NCI-H1436 (cell line): Measurements from ENCODE around the gene VGLL2.

Source experiments
- DNase-seq: peaks from one replicate; lab custom pipeline; 2025; lab: John Stamatoyannopoulos, UW

The VGLL2 gene

GRCh38 chr6:117269638-117270054 is 4.3 kb downstream of the VGLL2 start:
- no peak for DNase-seq

- no peak for DNase-seq
Observed at GRCh38 chr6:117270055-117270842, 4.9 kb downstream of the VGLL2 start.

- DNase-seq, result no peak
Observed at GRCh38 chr6:117270843-117271507, 5.6 kb downstream of the VGLL2 start.

GRCh38 chr6:117272032-117272866 is 6.9 kb downstream of the VGLL2 start:
- no peak for DNase-seq

GRCh38 chr6:117272891-117273290 is 7.5 kb downstream of the VGLL2 start:
- no peak for DNase-seq

- no peak for DNase-seq
Observed at GRCh38 chr6:117275205-117275604, 9.8 kb downstream of the VGLL2 start.

GRCh38 chr6:117275711-117276110 is 10.4 kb downstream of the VGLL2 start:
- DNase-seq, result no peak

GRCh38 chr6:117276778-117277316 is 11.5 kb downstream of the VGLL2 start:
- no peak for DNase-seq

- no peak for DNase-seq
Observed at GRCh38 chr6:117280922-117281321, 15.6 kb downstream of the VGLL2 start.

- DNase-seq, result no peak
Observed at GRCh38 chr6:117288083-117288715, 22.8 kb downstream of the VGLL2 start.

GRCh38 chr6:117290173-117290846 is 25.0 kb downstream of the VGLL2 start:
- DNase-seq, result no peak

- no peak for DNase-seq
Observed at GRCh38 chr6:117298941-117299340, 33.6 kb downstream of the VGLL2 start.

- no peak for DNase-seq
Observed at GRCh38 chr6:117303323-117303722, 38.0 kb downstream of the VGLL2 start.

- DNase-seq, result no peak
Observed at GRCh38 chr6:117304446-117304845, 39.1 kb downstream of the VGLL2 start.

- DNase-seq, result no peak
Observed at GRCh38 chr6:117306227-117306790, 41.0 kb downstream of the VGLL2 start.

- no peak for DNase-seq
Observed at GRCh38 chr6:117307655-117308054, 42.3 kb downstream of the VGLL2 start.

- no peak for DNase-seq
Observed at GRCh38 chr6:117309069-117309468, 43.7 kb downstream of the VGLL2 start.

- no peak for DNase-seq
Observed at GRCh38 chr6:117309611-117310010, 44.3 kb downstream of the VGLL2 start.

GRCh38 chr6:117311310-117311709 is 46.0 kb downstream of the VGLL2 start:
- DNase-seq, result no peak

GRCh38 chr6:117311726-117312125 is 46.4 kb downstream of the VGLL2 start:
- no peak for DNase-seq

GRCh38 chr6:117317261-117317660 is 51.9 kb downstream of the VGLL2 start:
- DNase-seq, result no peak
